Fibroblast of pulmonary artery (primary cell): ENCODE measurements around the gene TPO.

Experiments
- DNase-seq: peaks from one replicate; pipeline ENCODE4 v3.0.0-alpha.2; 2010; ENCODE audit warnings: low read depth
- H3K4me3 ChIP-seq: replicated peaks from 2 replicates; pipeline ENCODE4 v1.5.1; 2011; ENCODE audit warnings: low read depth, mild to moderate bottlenecking, control low read depth, low read length, moderate library complexity
- TF ChIP-seq, protein P1 (sequence below): IDR thresholded peaks from 2 replicates; pipeline ENCODE4 v1.5.1; 2011; ENCODE audit warnings: mild to moderate bottlenecking, control low read depth, low read length, inconsistent platforms; ENCODE audit errors: missing control alignments

The TPO gene

DNA sequence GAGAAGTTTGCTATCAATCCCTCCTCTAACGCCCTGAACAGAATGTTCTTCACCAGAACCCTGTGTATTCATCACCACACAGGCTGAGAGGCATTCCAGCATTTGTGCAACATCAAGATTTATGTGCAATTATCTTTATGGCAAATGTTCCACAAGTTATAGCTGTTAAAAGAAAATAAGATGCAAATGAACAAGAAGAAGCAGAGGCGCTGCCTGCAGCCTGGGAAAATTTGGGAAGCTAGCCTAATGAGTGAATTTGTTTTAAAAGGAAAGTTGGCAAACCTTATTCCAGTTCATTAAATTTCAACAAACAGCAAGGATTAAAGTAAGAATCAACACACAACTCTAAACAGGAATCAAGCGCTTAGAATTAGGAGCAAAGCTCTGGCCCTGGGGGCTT lies 5.3 kb downstream of the TPO start:
- TF ChIP-seq, protein P1, sequence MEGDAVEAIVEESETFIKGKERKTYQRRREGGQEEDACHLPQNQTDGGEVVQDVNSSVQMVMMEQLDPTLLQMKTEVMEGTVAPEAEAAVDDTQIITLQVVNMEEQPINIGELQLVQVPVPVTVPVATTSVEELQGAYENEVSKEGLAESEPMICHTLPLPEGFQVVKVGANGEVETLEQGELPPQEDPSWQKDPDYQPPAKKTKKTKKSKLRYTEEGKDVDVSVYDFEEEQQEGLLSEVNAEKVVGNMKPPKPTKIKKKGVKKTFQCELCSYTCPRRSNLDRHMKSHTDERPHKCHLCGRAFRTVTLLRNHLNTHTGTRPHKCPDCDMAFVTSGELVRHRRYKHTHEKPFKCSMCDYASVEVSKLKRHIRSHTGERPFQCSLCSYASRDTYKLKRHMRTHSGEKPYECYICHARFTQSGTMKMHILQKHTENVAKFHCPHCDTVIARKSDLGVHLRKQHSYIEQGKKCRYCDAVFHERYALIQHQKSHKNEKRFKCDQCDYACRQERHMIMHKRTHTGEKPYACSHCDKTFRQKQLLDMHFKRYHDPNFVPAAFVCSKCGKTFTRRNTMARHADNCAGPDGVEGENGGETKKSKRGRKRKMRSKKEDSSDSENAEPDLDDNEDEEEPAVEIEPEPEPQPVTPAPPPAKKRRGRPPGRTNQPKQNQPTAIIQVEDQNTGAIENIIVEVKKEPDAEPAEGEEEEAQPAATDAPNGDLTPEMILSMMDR = no peak
- no peak overlapping the region for H3K4me3 ChIP-seq
- DNase-seq = no peak

DNA sequence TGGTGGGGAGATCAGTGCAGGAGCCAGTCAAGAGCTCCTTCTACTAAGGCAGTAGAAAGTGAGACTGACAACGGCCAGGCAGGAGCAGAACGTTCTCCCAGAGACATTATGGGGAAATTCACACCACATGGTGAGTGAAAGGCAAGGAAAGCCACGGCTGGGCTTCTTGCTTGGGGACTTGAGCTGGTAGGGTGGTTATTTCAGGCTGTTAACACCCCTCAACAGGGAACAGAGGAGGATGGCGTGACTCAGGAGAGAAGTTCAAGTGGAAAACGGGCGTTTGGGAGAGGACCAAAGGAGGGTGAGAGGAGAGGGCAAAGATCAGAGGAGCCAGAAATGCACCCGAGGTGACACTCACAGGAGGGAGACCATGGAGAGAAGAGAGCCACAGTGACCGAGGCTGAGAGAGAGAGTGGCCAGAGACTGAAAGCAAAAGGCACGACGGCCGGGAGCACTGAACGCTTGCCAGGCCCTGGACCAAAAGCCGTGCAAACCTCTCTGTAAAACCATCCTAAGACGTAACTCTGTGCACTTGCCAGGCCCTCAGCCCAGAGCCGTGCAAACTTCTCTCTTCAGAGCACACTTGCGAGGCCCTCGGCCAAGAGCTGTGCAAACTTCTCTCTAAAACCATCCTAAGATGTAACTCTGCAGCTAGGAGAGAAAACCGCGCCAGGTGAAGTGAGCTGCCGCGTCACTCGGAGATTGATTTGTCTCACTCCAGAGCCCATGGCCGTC lies 7.7 kb downstream of the TPO start:
- H3K4me3 ChIP-seq = no peak overlapping the region
- DNase-seq = no peak
- TF ChIP-seq, protein P1 = no peak

DNA sequence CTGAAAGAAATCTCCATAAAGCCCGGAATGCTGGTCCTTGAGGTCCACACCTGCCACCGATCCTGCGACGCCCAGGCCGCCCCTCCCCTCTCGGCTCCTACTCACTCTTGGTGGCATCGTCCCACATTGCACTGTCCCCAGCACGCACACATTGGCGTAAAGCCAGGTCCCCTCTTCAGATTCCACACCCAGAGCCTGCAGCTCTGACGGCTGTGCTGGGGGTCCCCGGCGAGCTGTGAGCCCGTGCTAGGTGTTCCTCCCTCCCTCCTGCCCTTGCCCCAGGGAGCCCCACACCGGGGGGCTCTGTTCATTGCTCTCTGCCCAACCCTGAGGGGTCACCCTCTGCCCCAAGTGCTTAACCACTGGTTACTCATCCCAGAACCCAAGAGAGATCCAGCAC lies 8.5 kb downstream of the TPO start:
- H3K4me3 ChIP-seq = no peak overlapping the region
- TF ChIP-seq, protein P1 = no peak
- no peak for DNase-seq

DNA sequence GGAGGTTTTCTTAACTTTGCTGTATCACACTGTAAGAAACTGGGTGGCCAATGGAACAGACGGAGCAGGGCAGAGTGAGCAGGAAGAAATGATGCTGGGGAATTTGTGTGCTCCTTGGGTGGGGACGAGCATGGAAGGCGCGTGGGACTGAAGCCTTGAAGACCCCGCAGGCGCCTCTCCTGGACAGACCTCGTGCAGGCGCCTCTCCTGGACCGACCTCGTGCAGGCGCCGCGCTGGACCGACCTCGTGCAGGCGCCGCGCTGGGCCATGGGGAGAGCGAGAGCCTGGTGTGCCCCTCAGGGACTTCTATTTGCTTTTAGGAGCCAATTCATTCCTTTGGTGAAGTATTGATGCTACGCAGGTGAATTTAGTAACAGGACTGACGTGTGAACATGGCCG lies 8.9 kb downstream of the TPO start:
- H3K4me3 ChIP-seq = no peak overlapping the region
- TF ChIP-seq, protein P1 = no peak
- no peak for DNase-seq

DNA sequence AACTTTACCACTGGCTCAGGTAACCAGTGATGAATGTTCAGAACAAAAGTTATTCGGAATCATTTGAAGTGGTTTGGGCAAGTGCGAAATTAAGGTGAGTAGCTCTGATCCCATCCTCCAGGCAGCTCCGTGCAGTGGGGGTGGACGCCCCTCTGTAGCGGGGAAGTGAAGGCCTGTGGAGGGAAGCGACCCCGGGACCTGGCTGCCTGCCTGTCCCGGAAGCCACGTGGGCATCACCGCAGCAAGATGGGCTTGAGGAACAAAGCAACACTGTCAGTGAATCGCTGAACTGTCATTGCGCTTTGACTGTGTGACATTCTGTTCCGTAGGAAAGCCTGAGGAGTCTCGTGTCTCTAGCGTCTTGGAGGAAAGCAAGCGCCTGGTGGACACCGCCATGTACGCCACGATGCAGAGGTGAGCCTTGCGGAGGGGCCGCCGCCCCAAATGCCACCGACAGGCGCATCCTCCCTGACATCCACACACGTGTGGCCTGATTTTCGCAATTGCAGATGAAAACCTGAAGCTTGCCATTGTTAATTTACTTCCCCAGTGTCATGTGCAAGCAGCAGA lies 9.5 kb downstream of the TPO start:
- TF ChIP-seq, protein P1 = no peak
- no peak overlapping the region for H3K4me3 ChIP-seq

DNA sequence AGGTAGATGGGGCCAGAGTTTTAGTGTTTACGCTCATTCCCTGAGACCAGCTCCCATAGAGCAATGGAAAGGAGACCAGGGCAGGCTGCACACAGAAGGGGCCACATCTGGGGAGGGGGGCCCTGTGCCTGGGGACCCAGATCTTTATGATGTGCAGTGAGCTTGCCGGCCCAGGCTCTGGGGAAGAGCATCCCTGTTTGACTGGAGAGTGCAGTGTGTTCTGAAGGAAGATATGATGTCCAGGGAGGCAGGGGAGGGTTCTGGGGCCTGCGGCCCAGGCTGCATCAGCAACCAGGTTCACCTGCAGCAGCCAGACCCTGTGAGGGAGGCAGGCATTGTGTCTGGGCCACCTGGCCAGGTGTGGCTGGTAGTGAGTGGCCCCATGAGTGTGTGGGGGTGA lies 13.8 kb downstream of the TPO start:
- no peak for DNase-seq
- TF ChIP-seq, protein P1 = no peak
- H3K4me3 ChIP-seq = no peak overlapping the region

More for the DNA sequence above, 9.5 kb downstream of the TPO start:
- DNase-seq = no peak

DNA sequence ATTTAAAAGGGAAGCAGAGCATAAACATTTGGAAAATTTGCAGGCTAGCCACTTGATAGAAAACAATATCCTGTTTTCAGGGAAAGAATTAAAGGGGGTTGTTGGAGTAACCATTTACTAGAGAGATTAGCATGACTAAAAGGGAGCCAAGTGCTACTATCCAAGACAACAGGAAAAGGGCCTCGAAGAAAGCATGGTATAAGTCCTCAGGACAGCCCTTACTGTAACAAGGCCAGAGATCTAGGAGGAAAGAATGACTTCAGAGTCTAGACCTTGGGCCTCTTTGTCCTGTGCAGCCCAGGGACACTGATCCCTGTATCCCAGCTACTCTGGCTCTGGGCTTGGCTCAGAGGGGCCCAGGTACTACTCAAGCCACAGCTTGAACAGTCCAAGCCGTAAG lies 16.6 kb downstream of the TPO start:
- no peak overlapping the region for H3K4me3 ChIP-seq
- TF ChIP-seq, protein P1 = no peak
- no peak for DNase-seq
